Liver (tissue), 9 donors: ENCODE results near the gene ELMO2. TPM values are rescaled to one million over a fixed set of nuclear protein-coding genes. Genes with fewer than 3 reads are reported as not detected.
A peak's percentile ranks its signal among the peaks of the same experiment; 100 is the strongest.

ENCODE experiments used
- DNase-seq: peaks from one replicate; pipeline ENCODE4 v3.0.0-alpha.2; 2017; ENCODE audit warnings: low spot score
- H3K27ac ChIP-seq, 2 donors: one replicate each; pipeline ENCODE4 v1.7.0; 2013; ENCODE audit warnings: inconsistent platforms in 2 of 2, low read length in 2 of 2, control low read depth in 1 of 2, low read depth in 1 of 2, mild to moderate bottlenecking in 1 of 2
- H3K27me3 ChIP-seq, 4 donors: one replicate each; pipeline versions ENCODE4 v1.6.1 to v1.7.0; 2013; ENCODE audit warnings: low read length in 3 of 4, inconsistent platforms in 1 of 4, mild to moderate bottlenecking in 1 of 4, moderate library complexity in 1 of 4; ENCODE audit not compliant: control insufficient read depth in 4 of 4, insufficient read depth in 4 of 4
- H3K36me3 ChIP-seq, 4 donors: one replicate each; pipeline versions ENCODE4 v1.6.1 to v1.7.0; 2013; ENCODE audit warnings: low read length in 3 of 4, mild to moderate bottlenecking in 3 of 4, low read depth in 1 of 4, moderate library complexity in 1 of 4; ENCODE audit not compliant: control insufficient read depth in 4 of 4, insufficient read depth in 3 of 4
- H3K4me1 ChIP-seq, 4 donors: one replicate each; pipeline versions ENCODE4 v1.6.1 to v1.7.0; 2013; ENCODE audit warnings: low read length in 3 of 4, mild to moderate bottlenecking in 3 of 4, moderate library complexity in 1 of 4; ENCODE audit not compliant: control insufficient read depth in 4 of 4, insufficient read depth in 4 of 4
- H3K4me3 ChIP-seq, 3 donors: one replicate each; pipeline versions ENCODE4 v1.6.1 to v1.7.0; 2013; ENCODE audit warnings: low read length in 3 of 3, control low read depth in 1 of 3, low read depth in 1 of 3, mild to moderate bottlenecking in 1 of 3
- H3K9ac ChIP-seq, 2 donors: one replicate each; pipeline ENCODE4 v1.7.0; 2013; ENCODE audit warnings: low read length in 2 of 2, mild to moderate bottlenecking in 2 of 2, moderate library complexity in 2 of 2, control low read depth in 1 of 2, low read depth in 1 of 2
- H3K9me3 ChIP-seq, 4 donors: one replicate each; pipeline versions ENCODE4 v1.6.1 to v1.7.0; 2013; ENCODE audit warnings: low read length in 3 of 4; ENCODE audit not compliant: control insufficient read depth in 4 of 4
- FOXA2 ChIP-seq: IDR thresholded peaks from 2 replicates; pipeline ENCODE4 v1.6.1; 2016; ENCODE audit warnings: antibody characterized with exemption
- GABPA ChIP-seq, 2 donors: IDR thresholded peaks in 1 of 2; conservative IDR thresholded peaks in 1 of 2; 2 replicates each; pipeline ENCODE4 v1.6.1; 2016; ENCODE audit warnings: antibody characterized with exemption in 2 of 2, mild to moderate bottlenecking in 1 of 2, moderate library complexity in 1 of 2
- HNF4A ChIP-seq, 2 donors: conservative IDR thresholded peaks; 2 replicates each; pipeline ENCODE4 v1.6.1; 2016; ENCODE audit warnings: antibody characterized with exemption in 2 of 2, mild to moderate bottlenecking in 2 of 2
- HNF4G ChIP-seq: IDR thresholded peaks from 2 replicates; pipeline ENCODE4 v1.6.1; 2016; ENCODE audit warnings: antibody characterized with exemption
- NR2F2 ChIP-seq: IDR thresholded peaks from 2 replicates; pipeline ENCODE4 v1.6.1; 2016; ENCODE audit warnings: antibody characterized with exemption
- RAD21 ChIP-seq, 2 donors: IDR thresholded peaks; 2 replicates each; pipeline ENCODE4 v1.6.1; 2016; ENCODE audit warnings: antibody characterized with exemption in 2 of 2, mild to moderate bottlenecking in 2 of 2
- RXRA ChIP-seq, 2 donors: IDR thresholded peaks; 2 replicates each; pipeline ENCODE4 v1.6.1; 2017 to 2018; ENCODE audit warnings: antibody characterized with exemption in 2 of 2, mild to moderate bottlenecking in 1 of 2
- TAF1 ChIP-seq: conservative IDR thresholded peaks from 2 replicates; pipeline ENCODE4 v1.6.1; 2016; ENCODE audit warnings: antibody characterized with exemption, mild to moderate bottlenecking
- YY1 ChIP-seq: IDR thresholded peaks from 2 replicates; pipeline ENCODE4 v1.6.1; 2016; ENCODE audit warnings: antibody characterized with exemption, mild to moderate bottlenecking
- WGBS: extraction: QIAGEN DNeasy Blood & Tissue Kit; methylation state at CpG from one replicate; pipeline ENCODE4 v1.1.7; 2013; 5-methylcytosine and 5-hydroxymethylcytosine counted together
- polyA plus RNA-seq, 2 donors: library from polyadenylated mRNA; stranded (reverse) in 1 of 2; unstranded in 1 of 2; fragments of 200-250 nt in 1 of 2; fragments of >200 nt in 1 of 2; fragmentation: Nextera tagmentation in 1 of 2; extraction: Ambion mirVana in 1 of 2; gene quantifications; one replicate each; pipeline versions ENCODE4 v1.2.1 to v1.2.3, GENCODE V29; 2013 to 2015
- total RNA-seq, 2 donors: library from RNA; depleted of rRNA; stranded (reverse); fragments of >200 nt; gene quantifications; one replicate each; pipeline ENCODE4 v1.2.3, GENCODE V29; 2014
- TF ChIP-seq, protein P1 (sequence below): IDR thresholded peaks from 2 replicates; pipeline ENCODE4 v1.6.1; 2016; ENCODE audit warnings: antibody characterized with exemption
- TF ChIP-seq, protein P2 (sequence below): IDR thresholded peaks from 2 replicates; pipeline ENCODE4 v1.6.1; 2016; ENCODE audit warnings: antibody characterized with exemption
- donor health status: healthy.
- donor health status: healthy.
- donor health status: healthy.
- donor health status: healthy.
- donor health status: healthy.

ELMO2 gene
- total and polyA plus RNA-seq, 4 donors: 7.9 to 16.0 (median 13.9) TPM

DNA sequence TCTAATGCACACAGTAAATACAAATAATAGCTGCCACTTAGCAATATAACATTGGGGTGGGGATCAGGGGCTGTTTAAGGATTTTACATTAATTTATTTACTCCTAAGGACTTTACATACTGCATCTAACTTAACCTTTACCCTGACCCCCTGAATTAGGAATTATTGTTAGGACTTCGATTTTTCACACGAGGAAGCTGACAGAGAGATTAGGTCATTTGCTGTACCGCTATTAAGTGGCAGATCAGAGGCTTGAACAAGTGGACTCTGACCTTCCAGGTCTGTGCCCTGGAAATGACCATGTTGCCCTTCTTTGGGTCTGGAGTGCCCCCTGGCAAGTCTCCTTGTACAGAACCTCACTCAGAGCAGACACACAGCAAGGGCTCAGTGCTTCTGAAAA lies 5.2 kb upstream of the ELMO2 start:
- DNase-seq: no peak
- peaks cover 0 to 13% (median 8%) of the 10 kb centered on the region in 4 donors for H3K4me1 ChIP-seq
- H3K9ac ChIP-seq: no peak overlapping the region
- H3K4me3 ChIP-seq: no peak overlapping the region
- H3K9me3 ChIP-seq: no peaks in the 10 kb centered on the region
- no peak overlapping the region for H3K27ac ChIP-seq
- TF ChIP-seq, protein P1, sequence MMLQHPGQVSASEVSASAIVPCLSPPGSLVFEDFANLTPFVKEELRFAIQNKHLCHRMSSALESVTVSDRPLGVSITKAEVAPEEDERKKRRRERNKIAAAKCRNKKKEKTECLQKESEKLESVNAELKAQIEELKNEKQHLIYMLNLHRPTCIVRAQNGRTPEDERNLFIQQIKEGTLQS: no peak
- peak in 1 of 2 donors; percentile 22 for TF ChIP-seq HNF4A (conservative IDR thresholded peaks at IDR 0.05)
- H3K27me3 ChIP-seq: peaks cover 0 to 3% (median 0%) of the 10 kb centered on the region in 4 donors
- WGBS: 34% methylated on average over 3 of the region's 3 CpGs
- no peaks in the 10 kb centered on the region for H3K36me3 ChIP-seq

DNA sequence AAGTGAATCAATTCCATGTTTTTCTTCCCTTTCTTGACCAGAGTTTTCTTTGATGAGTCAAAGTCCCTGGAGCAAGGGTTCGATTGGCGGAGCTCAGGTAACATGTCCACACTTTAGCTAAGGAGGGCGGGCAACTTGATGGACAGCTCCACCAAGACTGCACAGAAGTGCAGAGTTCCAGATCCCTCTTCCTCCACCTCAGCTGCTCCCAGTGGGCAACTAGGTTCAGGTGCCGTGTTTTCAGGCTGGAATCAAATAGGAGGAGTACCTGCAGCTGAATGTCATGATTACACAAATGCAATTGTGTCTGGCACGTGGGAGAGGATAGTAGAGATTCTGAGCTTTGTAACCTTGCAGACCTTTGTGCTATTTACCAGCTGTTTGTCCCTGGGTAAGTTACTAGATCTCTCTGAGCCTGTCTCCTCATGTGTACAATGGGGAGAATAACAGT lies 1.9 kb upstream of the ELMO2 start:
- DNase-seq: no peak
- Histone ChIP-seq H3K36me3 (no peaks in the 10 kb centered on the region), H3K9me3 (no peaks in the 10 kb centered on the region), H3K4me1 (peaks cover 0 to 23% (median 17%) of the 10 kb centered on the region in 4 donors), H3K27me3 (no peaks in the 10 kb centered on the region), H3K9ac (no peak overlapping the region), H3K4me3 (no peak overlapping the region), H3K27ac (no peak overlapping the region)
- 74% methylated on average over 5 of the region's 5 CpGs for WGBS
- TF ChIP-seq RXRA (IDR thresholded peaks at IDR 0.05): no peak
- TF ChIP-seq GABPA (IDR thresholded peaks at IDR 0.05 in 1 of 2, conservative IDR thresholded peaks at IDR 0.05 in 1 of 2): no peak
- TF ChIP-seq TAF1: no peak
- TF ChIP-seq, protein P2, sequence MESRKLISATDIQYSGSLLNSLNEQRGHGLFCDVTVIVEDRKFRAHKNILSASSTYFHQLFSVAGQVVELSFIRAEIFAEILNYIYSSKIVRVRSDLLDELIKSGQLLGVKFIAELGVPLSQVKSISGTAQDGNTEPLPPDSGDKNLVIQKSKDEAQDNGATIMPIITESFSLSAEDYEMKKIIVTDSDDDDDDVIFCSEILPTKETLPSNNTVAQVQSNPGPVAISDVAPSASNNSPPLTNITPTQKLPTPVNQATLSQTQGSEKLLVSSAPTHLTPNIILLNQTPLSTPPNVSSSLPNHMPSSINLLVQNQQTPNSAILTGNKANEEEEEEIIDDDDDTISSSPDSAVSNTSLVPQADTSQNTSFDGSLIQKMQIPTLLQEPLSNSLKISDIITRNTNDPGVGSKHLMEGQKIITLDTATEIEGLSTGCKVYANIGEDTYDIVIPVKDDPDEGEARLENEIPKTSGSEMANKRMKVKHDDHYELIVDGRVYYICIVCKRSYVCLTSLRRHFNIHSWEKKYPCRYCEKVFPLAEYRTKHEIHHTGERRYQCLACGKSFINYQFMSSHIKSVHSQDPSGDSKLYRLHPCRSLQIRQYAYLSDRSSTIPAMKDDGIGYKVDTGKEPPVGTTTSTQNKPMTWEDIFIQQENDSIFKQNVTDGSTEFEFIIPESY: no peak
- TF ChIP-seq YY1: no peak
- no peak for TF ChIP-seq FOXA2
- TF ChIP-seq HNF4G: no peak

DNA sequence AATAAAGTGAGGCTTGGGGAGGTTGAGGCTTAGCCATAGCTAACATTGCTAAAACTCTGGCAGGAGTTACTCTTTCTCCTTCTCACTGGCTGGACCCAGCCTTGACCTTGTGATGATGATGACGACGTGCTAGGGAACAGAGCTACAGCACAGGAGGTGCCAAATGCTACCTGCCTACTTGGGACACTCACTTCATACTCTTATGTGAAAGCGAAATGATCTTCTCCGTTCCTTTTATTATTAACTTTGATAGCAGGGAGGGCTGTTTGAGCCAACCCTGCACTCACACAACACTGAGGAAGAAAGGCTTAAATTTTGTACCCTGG lies 1.2 kb upstream of the ELMO2 start:
- no peaks in the 10 kb centered on the region for H3K36me3 ChIP-seq
- peaks cover under 1 to 28% (median 21%) of the 10 kb centered on the region in 4 donors for H3K4me1 ChIP-seq
- no peak overlapping the region for H3K4me3 ChIP-seq
- H3K9me3 ChIP-seq: no peaks in the 10 kb centered on the region
- no peak for DNase-seq
- no peaks in the 10 kb centered on the region for H3K27me3 ChIP-seq
- H3K9ac ChIP-seq: no peak overlapping the region
- WGBS: 52% methylated on average over 4 of the region's 4 CpGs
- no peak overlapping the region for H3K27ac ChIP-seq
- TF ChIP-seq YY1 (no peak), NR2F2 (no peak), RAD21 (IDR thresholded peaks at IDR 0.05) (no peak)

DNA sequence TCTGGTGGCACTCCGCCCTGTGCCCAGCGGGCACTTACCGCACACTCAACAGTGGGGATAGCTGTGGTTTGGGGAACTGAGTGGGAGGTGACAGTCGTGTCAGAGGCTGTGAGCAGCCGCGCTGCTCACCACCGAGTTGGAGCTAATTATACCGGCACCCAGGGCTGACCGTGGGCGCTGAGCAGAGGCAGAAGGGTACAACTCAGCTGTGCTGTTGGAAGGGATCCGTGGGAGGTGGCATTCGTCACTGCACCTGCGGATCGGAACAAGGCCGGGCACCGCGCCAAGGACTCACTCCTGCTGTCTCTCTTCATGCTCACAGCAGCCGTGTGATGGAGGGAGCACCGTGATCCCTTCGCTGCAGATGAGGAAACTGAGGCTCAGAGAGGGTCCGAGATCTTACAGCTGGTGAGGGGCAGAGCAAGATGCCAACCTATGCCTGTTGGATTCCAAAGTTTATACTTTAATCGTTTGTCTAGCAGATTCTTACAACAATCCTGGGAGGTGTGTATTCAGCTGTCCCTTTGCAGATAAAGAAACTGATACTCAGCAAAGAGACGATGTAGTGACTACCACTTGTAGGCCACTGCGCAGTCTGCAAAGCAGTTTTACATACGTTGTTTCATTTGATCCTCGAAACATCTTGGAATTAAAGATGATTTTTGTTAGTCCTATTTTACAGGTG lies 713 bp upstream of the ELMO2 start:
- DNase-seq: no peak
- Histone ChIP-seq H3K27me3 (no peaks in the 10 kb centered on the region), H3K27ac (peak overlapping the region; percentile 82 to 90), H3K9me3 (no peaks in the 10 kb centered on the region), H3K36me3 (no peaks in the 10 kb centered on the region), H3K4me3 (peak overlapping the region; percentile 59 to 89 (median 62)), H3K9ac (peak overlapping the region; percentile 56 to 90), H3K4me1 (peaks cover 3 to 33% (median 24%) of the 10 kb centered on the region in 4 donors)
- 11% methylated on average over 26 of the region's 26 CpGs for WGBS
- TF ChIP-seq, protein P1: no peak
- TF ChIP-seq YY1: peak; percentile 25
